GM12878 (cell line): Measurements from ENCODE around the gene TP53BP1.

Experiments used
- SP1 ChIP-seq: IDR thresholded peaks from one replicate; pipeline ENCODE4 v1.6.1; 2011; ENCODE audit warnings: low read depth, low read length
- ZNF274 ChIP-seq: IDR thresholded peaks from one replicate; pipeline ENCODE4 v1.8.0; 2011; ENCODE audit not compliant: insufficient read length, insufficient read depth

- TF ChIP-seq SP1 (no peak), ZNF274 (no peak)
Observed at GRCh38 chr15:43441316-43441715, 51.6 kb downstream of the TP53BP1 start.
